Medulla oblongata (tissue), 1 donor: Measurements from ENCODE around the gene PRUNE1.
A peak's percentile ranks its signal among the peaks of the same experiment; 100 is the strongest.

Experiments
- DNase-seq: peaks from one replicate; pipeline ENCODE4 v3.0.0-alpha.2; 2015; ENCODE audit errors: extremely low spot score

The PRUNE1 gene

DNA sequence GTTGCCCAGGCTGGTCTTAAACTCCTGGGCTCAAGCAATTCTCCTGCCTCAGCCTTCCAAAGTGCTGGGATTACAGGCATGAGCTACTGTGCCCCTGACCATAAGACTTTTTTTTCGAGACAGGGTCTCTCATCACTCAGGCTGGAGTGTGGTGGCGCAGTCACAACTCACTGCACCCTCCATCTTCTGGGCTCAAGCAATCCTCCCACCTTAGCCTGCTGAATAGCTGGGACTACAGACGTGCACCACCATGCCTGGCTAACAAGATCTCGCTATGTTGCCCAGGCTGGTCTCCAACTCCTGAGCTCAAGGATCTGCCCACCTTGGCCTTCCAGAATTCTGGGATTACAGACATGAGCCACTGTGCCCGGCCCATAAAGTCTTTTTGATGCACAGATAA lies 41.2 kb downstream of the PRUNE1 start:
- no peak for DNase-seq

DNA sequence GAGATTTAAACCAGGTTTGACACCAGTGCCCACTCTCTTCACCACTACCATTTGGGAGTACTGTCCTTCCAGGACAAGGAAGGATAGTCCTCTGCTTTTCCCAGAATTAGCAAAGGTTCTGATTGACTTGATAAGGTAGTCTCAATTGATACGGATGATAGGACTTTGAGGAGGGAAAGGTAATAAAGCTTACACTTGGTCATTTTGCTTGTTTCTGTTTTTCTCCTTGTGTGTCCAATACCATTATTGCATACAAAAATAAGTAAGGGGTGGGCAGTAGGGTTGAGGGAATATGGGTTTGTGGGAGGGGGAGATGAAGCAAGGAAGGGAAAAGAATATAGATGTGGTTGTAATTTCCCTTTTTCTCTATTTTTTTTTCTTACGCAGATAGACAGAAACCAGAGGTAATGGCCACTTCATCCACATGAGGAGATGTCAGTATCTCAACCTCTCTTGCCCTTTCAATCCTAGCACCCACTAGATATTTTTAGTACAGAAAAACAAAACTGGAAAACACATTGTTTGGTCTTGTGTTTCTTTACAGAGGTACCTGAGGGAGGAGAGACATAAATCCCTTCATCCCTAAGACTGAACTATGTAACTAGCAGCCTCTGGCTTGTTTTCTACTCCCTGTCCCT lies 41.9 kb downstream of the PRUNE1 start:
- no peak for DNase-seq

DNA sequence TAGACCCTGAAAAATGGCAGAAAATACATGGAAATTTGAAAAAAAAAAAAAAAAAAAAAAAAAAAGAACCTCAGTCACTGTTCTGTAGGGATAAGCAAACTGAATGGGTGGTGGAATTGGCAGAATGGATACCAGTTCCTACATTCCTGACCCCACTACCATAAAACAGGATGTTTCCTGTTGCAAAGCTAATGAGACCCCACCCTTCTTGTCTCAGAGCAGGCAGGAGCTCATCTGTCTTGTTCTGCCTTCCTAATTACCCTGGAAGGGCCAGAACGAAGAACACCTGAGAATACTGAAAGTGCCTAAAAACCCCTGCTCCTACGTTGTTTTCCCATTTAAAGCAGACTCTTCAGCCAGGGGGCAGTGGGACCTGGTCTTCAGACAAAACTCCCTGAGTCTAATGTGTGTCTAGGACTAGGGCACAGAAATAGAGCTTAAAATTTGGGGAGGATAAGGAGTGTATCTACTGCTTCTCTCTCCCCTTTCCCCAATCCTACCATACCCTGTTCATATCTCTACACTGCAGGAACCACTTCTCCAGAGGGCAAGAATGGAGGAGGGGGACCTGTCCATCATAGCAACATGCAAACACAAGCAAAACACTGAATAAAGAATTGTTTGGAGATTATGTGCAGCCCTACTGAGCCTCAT lies 43.2 kb downstream of the PRUNE1 start:
- no peak for DNase-seq

DNA sequence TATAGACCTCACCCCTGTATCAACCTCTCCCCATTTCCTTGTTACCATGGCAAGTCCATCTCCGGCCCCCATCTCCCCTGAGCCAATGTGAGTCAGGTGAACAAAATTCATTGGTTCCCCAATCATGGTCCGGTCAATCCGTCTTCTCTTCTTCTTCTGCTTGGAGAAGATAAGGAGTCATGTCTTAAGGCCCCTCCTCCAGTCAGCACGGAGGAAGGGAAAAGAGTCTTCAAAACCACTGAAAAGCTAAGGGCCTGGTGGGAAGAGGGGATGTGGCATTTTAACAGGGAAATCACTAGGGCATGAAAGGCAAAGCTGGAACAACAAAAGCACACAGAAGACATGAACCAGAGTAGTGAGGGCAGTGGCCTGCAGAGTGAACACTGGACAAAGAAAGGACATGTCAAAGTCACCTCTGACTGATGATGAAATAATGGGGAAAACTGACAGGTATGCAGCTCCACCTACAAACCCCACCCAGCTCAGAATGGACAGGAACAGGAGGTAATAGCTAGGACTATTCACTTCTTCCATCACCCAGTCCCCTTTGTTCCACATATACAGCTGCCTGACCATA lies 46.8 kb downstream of the PRUNE1 start:
- no peak for DNase-seq

DNA sequence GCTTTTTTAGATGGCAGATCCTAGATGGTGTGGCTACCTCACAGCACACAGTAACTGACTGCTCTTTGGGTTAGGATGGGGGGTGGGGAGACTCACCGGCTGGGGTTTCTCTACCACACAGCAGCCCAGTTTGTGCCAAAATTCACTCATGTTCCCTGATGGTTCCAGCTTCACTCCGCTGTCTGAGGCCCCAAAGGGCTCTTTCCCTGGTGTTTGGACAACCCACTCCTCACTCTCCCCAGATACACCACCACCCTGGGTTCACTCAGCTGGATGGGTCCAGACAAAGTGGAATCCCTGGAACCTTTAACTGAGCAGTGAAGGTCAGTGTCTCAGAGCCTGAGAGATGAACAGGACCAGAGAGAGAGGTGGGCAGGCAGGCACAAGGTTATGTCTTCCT lies 47.3 kb downstream of the PRUNE1 start:
- no peak for DNase-seq

DNA sequence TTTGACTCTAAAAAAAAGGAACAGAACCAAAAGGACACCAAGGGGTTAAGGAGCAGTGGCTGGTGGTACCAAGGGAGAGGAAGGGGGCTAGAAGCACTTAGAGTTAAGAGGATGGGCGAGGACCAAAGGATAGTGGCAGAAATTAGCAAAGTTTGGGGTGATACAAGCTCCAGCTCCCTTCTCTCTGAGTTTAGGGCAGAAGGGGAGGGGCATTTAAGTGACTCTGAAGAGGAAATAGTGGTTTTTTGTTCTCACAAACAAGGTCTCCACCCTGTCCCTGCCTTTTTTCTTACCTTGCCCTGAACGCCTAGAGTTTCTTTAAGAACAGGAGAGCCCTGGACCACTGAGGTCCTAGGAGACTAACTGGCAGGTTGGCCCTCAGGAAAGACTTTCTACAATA lies 47.9 kb downstream of the PRUNE1 start:
- no peak for DNase-seq

DNA sequence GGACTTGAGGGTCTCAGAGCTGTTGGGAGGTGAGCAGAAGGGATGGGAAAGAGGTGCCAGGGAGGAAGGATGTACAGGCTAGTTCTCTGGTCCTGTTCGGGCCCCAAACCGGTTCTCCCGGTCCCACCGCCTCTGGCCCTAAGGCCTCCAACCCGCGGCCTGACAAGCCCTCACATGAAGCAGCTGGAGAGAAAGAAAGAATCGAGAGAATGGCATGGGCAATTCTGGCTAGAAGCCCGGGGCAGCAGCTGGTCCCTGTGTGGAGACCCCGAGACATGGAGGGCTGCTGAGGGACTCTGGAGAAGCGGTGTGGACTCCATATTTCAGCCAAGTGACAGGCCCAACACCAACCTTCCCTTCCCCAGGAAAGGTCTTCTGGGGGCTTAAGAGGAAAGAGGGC lies 50.4 kb downstream of the PRUNE1 start:
- DNase-seq, result peak; percentile 47

DNA sequence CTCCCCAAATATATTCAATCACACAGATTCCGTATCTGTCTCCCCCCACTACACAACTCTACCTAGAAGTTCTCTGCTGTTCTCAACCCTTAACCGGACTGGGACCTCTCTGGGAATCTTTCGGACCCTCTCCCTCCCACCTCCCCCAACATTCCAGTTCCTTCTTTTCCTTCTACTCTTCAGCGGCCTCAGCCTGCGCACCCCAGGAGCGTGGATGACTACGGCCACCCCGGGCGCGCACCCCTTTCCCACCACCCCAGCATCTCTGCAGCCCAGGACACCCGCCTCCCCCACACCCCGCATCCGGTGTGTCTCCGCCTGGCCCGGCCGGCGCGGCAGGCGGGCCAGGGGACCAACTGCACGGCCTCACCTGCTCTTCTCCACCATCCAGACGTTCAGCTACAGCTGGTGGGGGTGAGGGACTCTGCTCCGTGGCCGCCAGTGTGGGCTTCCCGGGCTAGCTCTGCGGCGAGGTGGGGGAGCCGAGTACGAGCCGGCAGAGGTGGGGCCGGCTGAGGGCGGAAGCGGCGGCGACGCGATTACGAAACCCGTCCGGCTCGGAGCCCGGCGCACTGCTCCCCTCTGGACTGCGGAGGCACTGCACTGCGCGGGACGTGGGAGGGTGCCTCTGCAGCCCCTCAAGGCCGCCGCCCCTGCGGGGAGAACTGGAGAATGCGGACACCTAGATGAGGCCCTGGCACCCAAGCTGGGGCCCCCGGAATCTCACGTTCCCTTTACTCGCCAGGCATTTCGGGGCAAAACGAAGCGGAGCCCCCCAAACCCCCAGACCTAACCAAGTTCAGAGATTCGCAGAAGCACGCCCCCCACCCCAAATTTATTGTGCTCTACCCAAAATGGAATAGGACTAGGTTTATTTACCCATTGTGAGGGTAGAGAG lies 51.1 kb downstream of the PRUNE1 start, which contains the start of gene CDC42SE1:
CDC42SE1 (minus strand) TSS at position 514 of the 898 bp plus-strand sequence. CDS start 3,892 bp downstream, outside the sequence.
- DNase-seq, result peak; percentile 83

DNA sequence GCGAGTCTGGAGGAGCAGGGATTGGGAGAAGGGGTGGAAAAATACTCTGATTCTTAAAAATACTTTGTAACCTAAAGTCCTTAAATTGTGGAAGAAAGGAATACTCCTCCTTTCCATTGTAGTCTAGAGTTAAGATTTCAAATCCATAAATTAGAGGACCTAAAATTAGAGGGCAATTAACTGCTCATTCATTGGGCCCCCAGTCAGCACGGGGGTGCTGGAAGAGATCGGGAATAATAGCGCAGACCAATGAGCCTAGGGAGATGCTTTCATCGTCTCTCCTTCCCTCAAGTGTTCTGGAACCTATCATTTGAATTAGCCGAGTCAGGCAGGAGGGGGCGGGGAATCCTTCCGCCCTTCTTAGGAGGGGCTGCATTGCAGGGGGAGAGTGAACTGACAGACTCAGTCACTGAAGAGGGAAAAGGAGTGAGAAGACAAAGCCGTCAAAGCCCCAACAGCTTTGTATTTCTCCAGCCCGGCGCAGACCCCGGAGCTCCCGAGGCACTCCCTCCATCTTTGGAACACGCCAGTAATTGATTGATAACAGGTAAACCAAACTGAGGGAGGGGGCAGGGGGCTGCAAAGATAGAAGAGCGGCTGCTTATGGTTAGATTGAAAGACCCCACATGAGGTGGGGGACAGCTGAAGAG lies 51.9 kb downstream of the PRUNE1 start, which contains the start of gene MLLT11:
MLLT11 (plus strand) TSS at position 391 of the 650 bp plus-strand sequence. CDS start 6,828 bp downstream, outside the sequence.
- DNase-seq, result peak; percentile 87

DNA sequence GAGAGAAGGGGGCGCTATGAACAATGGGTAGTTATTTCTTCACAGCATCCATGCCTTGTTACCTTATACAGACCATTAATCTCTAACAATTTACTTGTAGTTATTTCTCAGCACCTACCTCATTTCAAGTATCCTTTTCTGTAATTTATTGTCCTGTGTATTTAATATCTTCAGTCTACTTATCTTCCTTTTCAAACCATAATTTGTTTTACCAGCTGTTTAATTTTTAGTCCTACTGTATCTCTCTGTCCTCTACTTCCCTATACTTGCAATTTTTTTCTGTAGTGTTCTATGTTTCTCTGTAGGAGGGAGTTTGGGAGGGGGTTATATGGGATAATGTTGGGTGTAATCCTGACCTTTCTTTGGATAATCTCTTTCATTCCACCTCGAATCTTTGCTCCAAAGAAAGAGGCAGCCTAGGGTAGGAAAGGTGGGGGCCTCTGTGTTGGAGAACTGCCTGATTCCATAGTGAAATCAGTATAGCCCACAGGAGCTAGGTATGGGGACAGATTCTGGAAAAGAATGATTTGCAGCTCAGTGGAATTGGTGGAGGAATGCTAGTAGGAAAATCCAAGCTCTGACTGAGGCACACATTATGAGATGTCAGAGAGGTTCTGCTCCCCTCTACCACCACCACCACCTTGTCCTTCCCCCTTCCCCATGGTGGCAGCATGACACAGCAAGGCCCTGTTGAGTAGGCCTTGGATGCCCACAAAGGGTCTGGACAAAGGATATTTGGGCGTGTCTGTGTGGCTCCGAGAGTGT lies 52.6 kb downstream of the PRUNE1 start:
- peak; percentile 43 for DNase-seq

DNA sequence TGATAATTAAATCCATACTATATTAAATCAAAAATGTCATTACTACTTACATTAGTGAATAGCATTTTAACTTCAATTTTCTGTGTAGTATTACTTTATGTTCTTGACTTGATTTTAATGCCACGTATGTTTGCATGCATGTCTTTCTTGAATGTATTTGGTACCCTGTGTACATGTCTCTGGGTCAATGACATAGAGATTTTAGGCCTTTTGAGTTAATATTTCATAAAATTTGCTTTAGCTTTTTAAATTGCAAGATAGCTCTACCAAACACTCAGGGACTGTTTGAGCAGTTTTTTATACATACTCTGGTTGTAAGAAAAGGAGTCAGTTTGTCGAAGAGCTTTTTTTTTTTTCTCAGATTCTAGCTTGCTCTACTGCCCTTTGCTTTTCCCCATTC lies 53.5 kb downstream of the PRUNE1 start:
- no peak for DNase-seq

DNA sequence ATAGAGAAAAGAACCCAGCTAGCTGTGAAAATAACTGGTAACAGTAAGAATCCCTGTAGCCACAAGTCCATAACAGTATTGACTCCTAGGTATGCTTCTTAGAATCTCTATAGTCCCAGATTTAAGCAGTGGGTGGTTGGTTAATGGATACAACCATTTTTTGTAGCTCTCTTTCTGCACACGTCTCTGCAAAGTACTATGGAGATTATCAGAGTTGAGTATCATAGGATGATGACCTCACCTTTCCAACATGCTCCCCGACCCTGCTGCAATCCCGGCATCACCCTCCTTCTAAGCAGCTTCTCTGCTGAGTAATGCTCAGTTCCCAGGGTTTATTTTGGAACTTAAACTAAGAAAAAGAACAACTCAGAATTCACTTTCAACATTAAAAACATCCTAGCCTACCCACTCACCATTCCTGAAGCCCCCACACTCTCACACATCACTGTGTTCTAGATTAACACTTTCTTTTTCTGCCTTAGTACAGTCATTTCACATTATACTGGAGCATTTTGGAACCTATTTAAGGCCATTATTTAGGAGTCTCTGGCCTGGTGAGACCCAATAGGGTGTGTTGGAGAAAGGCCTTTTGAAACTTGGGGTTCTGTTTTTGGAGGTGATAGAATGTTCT lies 54.6 kb downstream of the PRUNE1 start:
- DNase-seq, result no peak

DNA sequence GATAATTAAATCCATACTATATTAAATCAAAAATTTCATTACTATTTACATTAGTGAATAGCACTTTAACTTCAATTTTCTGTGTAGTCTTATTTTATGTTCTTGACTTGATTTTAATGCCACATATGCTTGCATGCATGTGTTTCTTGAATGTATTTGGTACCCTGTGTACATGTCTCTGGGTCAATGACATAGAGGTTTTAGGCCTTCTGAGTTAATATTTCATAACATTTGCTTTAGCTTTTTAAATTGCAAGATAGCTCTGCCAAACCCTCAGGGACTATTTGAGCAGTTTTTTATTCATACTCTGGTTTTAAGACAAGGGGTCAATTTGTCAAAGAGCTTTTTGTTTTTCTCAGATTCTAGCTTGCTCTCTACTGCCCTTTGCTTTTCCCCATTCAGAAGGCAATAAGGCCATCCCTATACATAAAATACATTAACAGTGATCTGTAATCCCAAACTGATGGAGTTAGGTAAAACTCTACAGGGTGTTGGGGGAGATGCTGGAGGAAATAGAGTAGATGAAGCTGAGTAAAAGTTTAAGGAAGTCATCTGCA lies 56.9 kb downstream of the PRUNE1 start:
- DNase-seq, result peak; percentile 2

DNA sequence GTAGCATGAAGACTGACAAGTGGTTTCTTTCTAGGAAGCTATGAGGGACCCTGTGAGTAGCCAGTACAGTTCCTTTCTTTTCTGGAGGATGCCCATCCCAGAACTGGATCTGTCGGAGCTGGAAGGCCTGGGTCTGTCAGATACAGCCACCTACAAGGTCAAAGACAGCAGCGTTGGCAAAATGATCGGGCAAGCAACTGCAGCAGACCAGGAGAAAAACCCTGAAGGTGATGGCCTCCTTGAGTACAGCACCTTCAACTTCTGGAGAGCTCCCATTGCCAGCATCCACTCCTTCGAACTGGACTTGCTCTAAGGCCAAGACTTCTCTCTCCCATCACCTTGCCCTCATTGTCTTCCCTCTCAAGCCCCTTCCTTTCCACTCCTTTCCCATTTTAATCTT lies 58.9 kb downstream of the PRUNE1 start:
- DNase-seq, result peak; percentile 2

DNA sequence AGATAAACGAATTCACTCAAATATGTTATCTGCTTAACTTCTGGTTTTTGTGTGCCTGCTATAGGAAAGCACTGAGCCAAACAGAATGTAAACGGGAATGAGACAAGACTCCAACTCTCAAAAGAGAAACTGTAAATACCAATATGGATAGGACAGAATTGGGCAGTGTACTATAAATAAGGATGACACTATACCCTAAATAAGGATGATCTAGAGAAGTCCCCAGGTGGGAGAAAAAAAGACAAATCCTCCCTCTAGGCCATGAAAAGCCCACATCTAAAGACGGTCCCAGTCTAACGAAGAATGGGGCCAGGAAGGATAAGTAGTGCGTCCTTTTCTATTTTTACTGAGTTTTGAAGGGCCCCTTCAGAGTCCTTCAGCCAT lies 60.8 kb downstream of the PRUNE1 start:
- DNase-seq, result peak; percentile 2

DNA sequence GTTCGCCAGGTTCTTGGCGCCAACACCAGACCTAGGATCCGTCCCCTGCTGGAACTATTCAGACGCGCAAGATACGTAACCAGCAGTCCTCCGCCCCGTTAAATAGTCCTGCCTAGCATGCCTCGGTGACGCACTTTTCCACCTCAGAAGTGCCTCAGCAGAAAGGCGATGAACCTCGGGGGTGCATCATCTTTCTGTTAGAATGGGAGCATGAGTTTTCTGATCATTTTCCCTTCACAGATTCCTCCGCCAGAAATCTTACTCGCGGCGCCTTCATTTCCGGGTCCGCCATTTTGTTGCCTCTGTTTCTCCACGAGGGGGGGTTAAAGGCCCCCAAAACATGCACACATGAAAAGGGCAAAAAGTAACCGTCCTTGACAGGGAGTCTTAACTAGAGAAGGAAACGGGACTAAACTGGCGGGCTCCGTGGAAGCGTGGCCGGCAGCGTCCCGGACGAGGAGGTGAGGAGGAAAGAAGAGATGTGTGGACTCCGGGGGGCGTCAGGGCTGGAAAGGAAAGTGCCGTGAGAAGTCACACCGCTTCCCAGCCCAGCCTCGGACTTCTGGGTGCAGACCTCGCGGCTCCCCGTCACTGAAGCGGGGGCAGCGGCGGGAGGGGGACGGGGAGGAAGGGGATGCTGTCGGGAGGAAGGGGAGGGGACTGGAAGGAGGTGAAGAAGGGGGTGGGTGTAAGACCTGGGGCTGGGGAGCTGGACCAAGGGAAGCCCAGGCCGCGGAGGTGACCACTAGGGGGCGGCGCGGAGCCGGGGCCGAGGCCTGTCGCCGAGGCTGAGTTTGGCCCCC lies 62.4 kb downstream of the PRUNE1 start, which contains the start of gene GABPB2:
GABPB2 (plus strand) TSS at position 288 of the 803 bp plus-strand sequence. CDS start 17,429 bp downstream, outside the sequence.
- peak; percentile 95 for DNase-seq

DNA sequence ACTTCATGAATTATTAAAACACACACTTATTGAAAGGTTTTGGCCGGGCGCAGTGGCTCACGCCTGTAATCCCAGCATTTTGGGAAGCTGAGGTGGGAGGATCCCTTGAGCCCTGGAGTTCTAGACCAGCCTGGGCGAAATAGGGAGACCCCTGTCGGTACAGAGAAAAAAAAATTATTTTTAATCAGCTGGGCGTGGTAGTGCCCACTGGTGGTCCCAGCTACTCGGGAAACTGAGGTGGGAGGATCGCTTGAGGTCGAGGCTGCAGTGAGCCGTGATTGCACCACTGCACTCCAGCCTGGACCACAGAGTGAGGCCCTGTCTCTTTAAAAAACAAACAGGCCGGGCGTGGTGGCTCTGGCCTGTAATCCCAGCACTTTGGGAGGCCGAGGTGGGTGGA lies 64.0 kb downstream of the PRUNE1 start:
- peak; percentile 2 for DNase-seq
